Erythroblast (primary cell): ENCODE data around the gene KIF1A.

Experiments
- GATA1 ChIP-seq: IDR thresholded peaks from 2 replicates; pipeline ENCODE4 v1.6.1; 2011; ENCODE audit warnings: low read depth, mild to moderate bottlenecking, control low read depth, low read length, moderate library complexity
- POLR2A ChIP-seq: IDR thresholded peaks from 2 replicates; pipeline ENCODE4 v1.6.1; 2011; ENCODE audit warnings: mild to moderate bottlenecking, low read length

DNA sequence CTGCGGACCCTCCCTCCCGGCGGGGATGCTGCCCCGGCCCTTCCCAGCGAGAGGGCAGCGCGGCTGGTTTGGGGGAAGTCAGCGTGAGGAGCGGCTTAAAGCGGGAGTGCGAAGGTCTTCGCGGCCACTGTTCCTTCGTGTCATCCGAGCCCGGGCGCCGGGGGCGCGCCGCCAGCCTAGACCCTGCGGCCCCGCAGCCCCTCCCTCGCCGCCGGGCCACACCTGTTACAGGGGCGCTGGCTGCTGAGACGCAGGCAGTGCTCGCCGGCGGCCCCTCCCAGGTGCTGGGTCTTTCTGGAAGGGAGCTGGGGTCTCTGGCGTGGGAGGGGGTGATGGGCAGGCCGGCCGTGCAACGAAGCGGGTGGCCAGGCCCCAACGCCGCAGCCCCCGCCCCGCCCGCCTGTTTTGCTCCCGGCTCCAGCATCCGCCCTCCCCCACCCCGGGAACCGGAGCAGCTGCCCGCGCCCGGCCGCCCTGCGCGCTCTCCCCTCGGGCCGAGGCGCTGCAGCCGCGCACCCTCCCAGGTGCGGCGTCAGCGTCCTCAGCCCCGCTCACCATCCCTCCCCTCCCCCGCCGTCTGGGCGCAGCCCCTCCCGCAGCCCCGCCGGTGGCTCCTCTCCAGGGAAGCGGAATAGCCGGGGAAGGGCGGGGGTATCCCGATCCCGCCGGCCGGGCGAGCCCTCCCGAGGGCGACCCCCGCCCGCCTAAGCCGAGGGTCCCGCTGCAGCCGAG lies 727 bp downstream of the KIF1A start:
- TF ChIP-seq POLR2A (no peak), GATA1 (no peak)
